Keratinocyte (primary cell): ENCODE measurements around the gene RIT2. TPM values are rescaled to one million over a fixed set of nuclear protein-coding genes. Genes with fewer than 3 reads are reported as not detected.

Experiments used
- DNase-seq: peaks from one replicate; pipeline ENCODE4 v3.0.0-alpha.2; 2011; ENCODE audit warnings: low read depth, missing footprints, low spot score
- FAIRE-seq: peaks from 2 replicates; lab custom pipeline; 2011; peaks lifted over from hg19 to GRCh38; lab: Jason Lieb, UNC
- H2AFZ ChIP-seq: 2 replicates; pipeline ENCODE4 v1.6.0; 2012; ENCODE audit warnings: low read length, control low read depth, inconsistent platforms; ENCODE audit not compliant: control insufficient read depth
- H3K27ac ChIP-seq: 2 replicates; pipeline ENCODE4 v1.5.1; 2011; ENCODE audit warnings: low read length; ENCODE audit not compliant: control insufficient read depth, insufficient read depth
- H3K27me3 ChIP-seq: 3 replicates; pipeline ENCODE4 v1.6.0; 2011; ENCODE audit warnings: low read length; ENCODE audit not compliant: control insufficient read depth, insufficient read depth; ENCODE audit errors: extremely low read depth
- H3K36me3 ChIP-seq, 2 experiments: 2 replicates in 1 of 2; 3 replicates in 1 of 2; pipeline ENCODE4 v1.5.1; 2011; ENCODE audit warnings: low read length in 2 of 2, mild to moderate bottlenecking in 1 of 2; ENCODE audit not compliant: control insufficient read depth in 2 of 2, insufficient read depth in 2 of 2; ENCODE audit errors: extremely low read depth in 1 of 2
- H3K4me1 ChIP-seq: 3 replicates; pipeline ENCODE4 v1.5.1; 2011; ENCODE audit warnings: low read length; ENCODE audit not compliant: control insufficient read depth, insufficient read depth; ENCODE audit errors: extremely low read depth
- H3K4me2 ChIP-seq: 3 replicates; pipeline ENCODE4 v1.6.0; 2011; ENCODE audit warnings: low read depth, low read length; ENCODE audit not compliant: control insufficient read depth, insufficient read depth; ENCODE audit errors: extremely low read depth
- H3K4me3 ChIP-seq, 3 experiments: fragments of 200-600 bp in 1 of 3; sonication (generic) in 1 of 3; 2 replicates in 2 of 3; 3 replicates in 1 of 3; pipeline ENCODE4 v1.5.1; 2011 to 2016; ENCODE audit warnings: low read length in 3 of 3, mild to moderate bottlenecking in 3 of 3, control low read depth in 2 of 3, inconsistent platforms in 1 of 3, low read depth in 1 of 3, mixed read lengths in 1 of 3, mixed run types in 1 of 3, moderate library complexity in 1 of 3; ENCODE audit not compliant: control insufficient read depth in 2 of 3, insufficient read depth in 2 of 3; ENCODE audit errors: extremely low read depth in 1 of 3
- H3K79me2 ChIP-seq: 2 replicates; pipeline ENCODE4 v1.6.0; 2012; ENCODE audit warnings: low read length; ENCODE audit not compliant: control insufficient read depth, insufficient read depth
- H3K9ac ChIP-seq: 3 replicates; pipeline ENCODE4 v1.6.0; 2011; ENCODE audit warnings: low read length; ENCODE audit not compliant: control insufficient read depth, insufficient read depth; ENCODE audit errors: extremely low read depth
- H3K9me1 ChIP-seq: 3 replicates; pipeline ENCODE4 v1.6.0; 2011; ENCODE audit warnings: low read length; ENCODE audit not compliant: control insufficient read depth, insufficient read depth; ENCODE audit errors: extremely low read depth
- H3K9me3 ChIP-seq: 2 replicates; pipeline ENCODE4 v1.5.1; 2012; ENCODE audit warnings: low read depth, low read length; ENCODE audit not compliant: control insufficient read depth
- H4K20me1 ChIP-seq: 3 replicates; pipeline ENCODE4 v1.6.0; 2011; ENCODE audit warnings: low read length; ENCODE audit not compliant: control insufficient read depth, insufficient read depth; ENCODE audit errors: extremely low read depth
- EZH2 ChIP-seq: IDR thresholded peaks from one replicate; pipeline ENCODE4 v1.6.1; 2012; ENCODE audit warnings: inconsistent platforms, mild to moderate bottlenecking, low read length, moderate library complexity
- dilution Hi-C: fragments of 300-500 bp; cut with MboI; formaldehyde crosslinking; loops from one replicate; pipeline ENCODE4 v1.7.0; 2020; ENCODE audit warnings: low sequenced_read_pairs; ENCODE audit not compliant: extremely low pct_ligation_motif_present
- polyA plus RNA-seq, 5 experiments: library from polyadenylated mRNA; depleted of rRNA in 3 of 5; stranded (reverse) in 3 of 5; stranded (forward) in 1 of 5; unstranded in 1 of 5; fragments of >200 nt; gene quantifications; 1 replicate in 1 of 5; 2 replicates in 3 of 5; 3 replicates in 1 of 5; pipeline versions ENCODE4 v1.2.1 to v1.2.3, GENCODE V29; 2011 to 2012; ENCODE audit warnings: missing spikeins in 2 of 5, low read depth in 1 of 5, low replicate concordance in 1 of 5
- TF ChIP-seq, protein P1 (sequence below), 3 experiments: IDR thresholded peaks in 1 of 3; conservative IDR thresholded peaks in 1 of 3; optimal IDR thresholded peaks in 1 of 3; 2 replicates in 2 of 3; 3 replicates in 1 of 3; pipeline versions ENCODE3 to v1.5.1; 2011; ENCODE audit warnings: low read length in 3 of 3, mild to moderate bottlenecking in 3 of 3, moderate library complexity in 2 of 3, control low read depth in 1 of 3, inconsistent platforms in 1 of 3; ENCODE audit not compliant: insufficient read depth in 2 of 3; ENCODE audit errors: extremely low read depth in 1 of 3

Gene RIT2
- polyA plus RNA-seq, 1 donor (not counting 4 experiments of a cell fraction or from before 2014, with no cell fraction given), result not detected

DNA sequence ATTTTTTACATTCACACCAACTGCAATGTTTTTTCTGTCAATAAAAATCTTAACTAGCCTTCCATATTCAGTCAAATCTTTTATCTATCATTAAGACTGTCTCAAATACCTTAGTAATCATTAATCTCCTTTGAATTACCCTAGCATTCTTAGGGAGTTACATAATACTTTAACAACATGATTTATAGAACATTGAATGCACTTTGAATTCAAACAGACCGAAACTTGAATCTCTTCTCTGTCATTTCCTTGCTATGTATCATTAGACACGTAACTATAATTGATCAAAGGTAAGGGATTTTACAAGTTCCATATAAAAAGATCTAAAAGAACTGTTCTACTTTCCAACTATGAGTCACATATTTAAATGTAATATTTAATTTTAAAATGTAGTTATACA lies 330.9 kb downstream of the RIT2 start:
- H3K27me3 ChIP-seq, result no peaks in the 10 kb centered on the region
- FAIRE-seq (no peak), DNase-seq (no peak)
- TF ChIP-seq EZH2, result no peak
- TF ChIP-seq, protein P1, sequence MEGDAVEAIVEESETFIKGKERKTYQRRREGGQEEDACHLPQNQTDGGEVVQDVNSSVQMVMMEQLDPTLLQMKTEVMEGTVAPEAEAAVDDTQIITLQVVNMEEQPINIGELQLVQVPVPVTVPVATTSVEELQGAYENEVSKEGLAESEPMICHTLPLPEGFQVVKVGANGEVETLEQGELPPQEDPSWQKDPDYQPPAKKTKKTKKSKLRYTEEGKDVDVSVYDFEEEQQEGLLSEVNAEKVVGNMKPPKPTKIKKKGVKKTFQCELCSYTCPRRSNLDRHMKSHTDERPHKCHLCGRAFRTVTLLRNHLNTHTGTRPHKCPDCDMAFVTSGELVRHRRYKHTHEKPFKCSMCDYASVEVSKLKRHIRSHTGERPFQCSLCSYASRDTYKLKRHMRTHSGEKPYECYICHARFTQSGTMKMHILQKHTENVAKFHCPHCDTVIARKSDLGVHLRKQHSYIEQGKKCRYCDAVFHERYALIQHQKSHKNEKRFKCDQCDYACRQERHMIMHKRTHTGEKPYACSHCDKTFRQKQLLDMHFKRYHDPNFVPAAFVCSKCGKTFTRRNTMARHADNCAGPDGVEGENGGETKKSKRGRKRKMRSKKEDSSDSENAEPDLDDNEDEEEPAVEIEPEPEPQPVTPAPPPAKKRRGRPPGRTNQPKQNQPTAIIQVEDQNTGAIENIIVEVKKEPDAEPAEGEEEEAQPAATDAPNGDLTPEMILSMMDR (optimal IDR thresholded peaks at IDR 0.05 in 1 of 3, IDR thresholded peaks at IDR 0.05 in 1 of 3, conservative IDR thresholded peaks at IDR 0.05 in 1 of 3; ENCODE audit: extremely low read depth in 1 of 3, insufficient read depth in 2 of 3, low read length in 3 of 3), result no peak
- no peaks in the 10 kb centered on the region for H3K4me1 ChIP-seq
- no peak overlapping the region for H3K9ac ChIP-seq
- H3K9me1 ChIP-seq, result no peaks in the 10 kb centered on the region
- no peaks in the 10 kb centered on the region for H3K9me3 ChIP-seq
- H3K79me2 ChIP-seq, result no peaks in the 10 kb centered on the region
- H4K20me1 ChIP-seq, result no peaks in the 10 kb centered on the region
- dilution Hi-C loops, result no loop called here
- H3K4me2 ChIP-seq, result no peak overlapping the region
- no peak overlapping the region for H2AFZ ChIP-seq
- no peak overlapping the region for H3K27ac ChIP-seq
- H3K4me3 ChIP-seq, result no peak overlapping the region
- no peaks in the 10 kb centered on the region for H3K36me3 ChIP-seq

DNA sequence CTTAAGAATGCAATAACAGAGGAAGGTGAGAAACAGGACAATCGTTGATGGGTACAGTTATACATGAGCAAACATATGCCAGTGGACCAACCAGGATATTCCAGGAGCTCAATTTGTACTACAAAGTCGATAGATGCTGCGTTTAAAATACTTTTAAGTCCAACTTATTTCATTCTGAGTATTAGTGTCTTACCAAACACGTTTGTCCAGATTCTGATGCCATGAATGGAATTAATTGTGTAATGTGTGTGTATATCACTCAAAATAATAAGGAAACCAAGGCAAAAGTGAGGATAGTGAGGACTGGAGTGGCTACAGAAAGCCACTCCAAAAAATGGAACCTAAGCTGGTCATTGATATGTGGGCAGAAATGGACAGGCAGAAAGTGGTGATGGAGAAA lies 332.6 kb downstream of the RIT2 start:
- H4K20me1 ChIP-seq, result no peaks in the 10 kb centered on the region
- H3K4me2 ChIP-seq, result no peak overlapping the region
- H3K27ac ChIP-seq, result no peak overlapping the region
- no peak overlapping the region for H3K4me3 ChIP-seq
- FAIRE-seq (no peak), DNase-seq (no peak)
- H3K9me3 ChIP-seq, result no peaks in the 10 kb centered on the region
- H3K9me1 ChIP-seq, result no peaks in the 10 kb centered on the region
- TF ChIP-seq, protein P1 (optimal IDR thresholded peaks at IDR 0.05 in 1 of 3, IDR thresholded peaks at IDR 0.05 in 1 of 3, conservative IDR thresholded peaks at IDR 0.05 in 1 of 3; ENCODE audit: extremely low read depth in 1 of 3, insufficient read depth in 2 of 3, low read length in 3 of 3), result no peak
- no peak for TF ChIP-seq EZH2
- H3K9ac ChIP-seq, result no peak overlapping the region
- H3K79me2 ChIP-seq, result no peaks in the 10 kb centered on the region
- no peaks in the 10 kb centered on the region for H3K36me3 ChIP-seq
- no peak overlapping the region for H2AFZ ChIP-seq
- dilution Hi-C loops, result no loop called here
- H3K4me1 ChIP-seq, result no peaks in the 10 kb centered on the region
- no peaks in the 10 kb centered on the region for H3K27me3 ChIP-seq
